DMS114 treated with DMSO at 0.1 percent for 48 hours (cell line): ENCODE results near the gene KHSRP.
"Not testable (repeated sequence)": the region's sequence is repeated elsewhere in the genome, so short reads cannot be mapped to it uniquely, and the experiment has no call there.

ENCODE experiments used
- DNase-seq: peaks from one replicate; lab custom pipeline; 2025; ENCODE audit not compliant: unreplicated experiment; lab: John Stamatoyannopoulos, UW

KHSRP gene

DNA sequence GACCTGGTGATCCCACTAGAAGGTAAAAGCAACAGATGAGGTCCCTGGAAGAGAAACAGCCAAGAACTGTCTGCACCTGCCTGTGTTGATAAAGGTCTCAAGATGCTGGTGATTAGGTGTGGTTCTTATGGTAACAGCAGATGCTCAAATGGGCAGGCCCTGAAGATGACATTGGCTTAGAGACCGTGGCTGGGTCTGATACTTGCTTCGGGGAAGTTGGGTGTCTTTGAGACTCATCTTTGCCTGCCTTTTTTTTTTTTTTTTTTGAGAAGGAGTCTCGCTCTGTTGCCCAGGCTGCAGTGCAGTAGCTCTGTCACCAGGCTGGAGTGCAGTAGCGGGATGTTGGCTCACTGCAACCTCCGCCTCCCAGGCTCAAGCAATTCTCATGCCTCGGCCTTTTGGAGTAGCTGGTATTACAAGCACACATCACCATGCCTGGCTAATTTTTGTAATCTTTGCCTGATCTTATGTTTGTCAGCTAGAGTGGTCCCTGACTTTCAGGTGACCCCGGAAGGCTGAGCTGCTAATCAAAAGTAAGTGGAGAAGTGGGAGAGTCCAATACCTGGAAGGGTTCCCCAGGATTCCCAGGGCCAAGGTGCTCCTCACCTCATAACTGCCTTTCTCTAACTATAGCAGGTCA lies 27.1 kb upstream of the KHSRP start:
- no peak for DNase-seq

DNA sequence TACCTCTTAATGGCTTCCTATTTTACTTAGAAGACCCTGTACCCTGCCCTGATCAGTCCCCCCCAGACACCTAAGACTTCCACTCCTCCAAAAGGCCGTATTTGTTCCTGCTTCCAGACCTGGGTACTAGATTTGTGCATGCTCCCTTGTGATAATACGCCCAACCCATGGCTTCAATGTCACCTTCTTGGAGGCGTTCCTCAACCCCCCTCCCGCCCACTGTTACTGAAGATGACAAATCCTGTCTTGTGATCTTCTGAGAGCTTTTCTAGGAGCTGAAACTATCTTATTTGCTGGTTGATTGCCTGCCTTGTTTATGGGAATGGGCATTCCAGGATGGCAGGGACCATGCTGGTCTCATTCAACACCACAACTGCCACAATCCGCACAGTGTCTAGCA lies 25.6 kb upstream of the KHSRP start:
- DNase-seq = no peak

DNA sequence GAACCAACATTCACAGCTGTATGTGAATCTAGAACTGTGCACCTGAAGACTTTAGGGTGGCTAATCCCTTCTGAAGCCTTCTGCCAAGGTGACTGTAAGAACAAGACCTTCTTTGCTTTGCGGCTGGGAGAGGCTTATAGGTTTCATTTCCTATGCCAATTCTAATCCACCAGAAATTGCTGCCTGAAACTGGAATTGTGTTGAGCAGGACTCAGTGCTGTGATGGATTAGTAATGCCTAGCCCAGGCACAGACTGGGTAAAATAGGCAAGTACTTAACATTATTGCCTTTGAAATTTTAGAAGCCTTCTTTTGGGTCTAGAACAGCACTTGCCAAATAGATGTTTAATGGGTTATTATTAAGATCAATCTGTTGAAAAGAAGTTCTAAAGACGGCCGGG lies 23.4 kb upstream of the KHSRP start:
- DNase-seq = no peak

DNA sequence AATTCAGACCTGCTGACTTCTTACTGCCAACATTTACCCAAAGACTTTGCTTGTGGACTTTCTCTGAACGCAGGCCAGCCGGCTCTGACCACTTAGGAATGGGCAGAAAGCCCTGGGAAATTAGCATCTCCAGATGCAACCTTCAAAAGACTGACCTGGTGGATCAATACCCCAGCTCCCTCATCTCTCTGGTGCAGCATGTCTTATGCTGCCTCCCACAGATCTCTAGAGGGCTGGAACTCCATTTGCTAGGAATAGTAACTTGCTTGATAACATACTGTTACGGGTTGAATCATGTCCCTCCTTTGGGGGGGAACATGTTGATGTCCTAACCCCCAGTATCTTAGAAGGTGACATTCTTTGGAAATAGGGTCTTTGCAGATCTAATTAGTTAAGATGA lies 21.8 kb upstream of the KHSRP start:
- DNase-seq = no peak

DNA sequence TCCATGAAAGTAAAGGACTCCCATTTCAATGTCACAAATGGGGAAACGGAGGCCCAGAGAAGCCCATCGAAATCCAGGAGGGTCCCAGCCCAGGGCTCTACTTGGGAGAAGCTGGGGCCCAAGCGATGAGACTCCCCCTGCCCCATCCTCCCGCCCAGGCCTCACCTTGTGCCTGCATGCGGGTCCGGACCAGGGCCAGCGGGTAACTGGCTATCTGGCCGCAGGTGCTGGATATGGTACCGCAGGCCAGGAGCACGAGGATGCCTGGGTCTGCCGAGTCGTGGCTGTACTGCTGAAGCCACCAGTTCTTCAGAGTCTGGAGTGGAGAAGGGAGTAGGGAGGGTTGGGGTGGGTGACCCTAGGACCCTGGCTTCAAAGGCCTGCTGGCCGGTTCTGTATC lies 19.4 kb upstream of the KHSRP start:
- DNase-seq = no peak

DNA sequence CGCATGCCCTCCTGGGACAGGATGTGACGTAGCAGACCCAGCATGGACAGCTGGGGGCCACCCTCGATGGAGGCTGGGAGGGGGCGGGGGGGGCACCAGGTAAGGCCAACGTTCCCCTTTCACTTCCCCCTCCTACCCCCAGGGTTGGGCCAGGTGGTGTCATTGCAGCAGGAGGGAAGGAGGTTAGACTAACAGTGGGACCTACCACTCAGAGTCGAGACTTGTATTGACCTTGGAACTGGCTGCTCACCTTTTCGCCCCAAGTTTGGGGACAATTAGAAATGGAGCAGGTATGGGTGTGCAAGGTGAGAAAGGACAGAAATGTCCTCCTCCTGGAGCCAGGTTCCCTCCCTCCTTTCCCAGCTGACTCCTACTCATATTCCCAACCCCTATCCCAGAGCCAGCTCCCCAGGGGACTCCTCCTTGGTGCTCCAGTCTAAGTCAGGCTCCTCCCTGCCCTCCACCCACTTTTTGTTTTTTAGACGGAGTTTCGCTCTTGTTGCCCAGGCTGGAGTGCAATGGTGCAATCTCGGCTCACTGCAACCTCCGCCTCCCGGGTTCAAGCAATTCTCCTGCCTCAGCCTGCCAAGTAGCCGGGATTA lies 17.6 kb upstream of the KHSRP start:
- no peak for DNase-seq

DNA sequence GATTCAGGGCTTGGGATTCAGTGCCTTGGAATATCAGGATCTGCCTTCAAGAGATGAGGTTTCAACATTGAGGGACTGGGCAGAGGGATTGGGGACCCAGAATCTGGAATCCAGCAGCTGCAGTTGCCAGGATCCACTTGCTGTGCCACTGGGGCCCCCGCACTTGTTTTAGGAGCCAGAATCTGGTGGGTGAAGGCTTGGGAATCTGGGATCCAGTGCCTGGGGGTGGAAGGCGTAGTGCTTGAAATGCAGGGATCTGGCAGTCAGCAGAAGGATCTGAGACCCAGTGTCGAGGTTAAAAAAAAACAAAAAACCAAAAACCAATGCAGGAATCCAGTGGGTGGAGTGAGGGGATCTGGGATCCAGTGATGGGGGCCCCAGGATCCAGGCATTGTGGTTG lies 16.3 kb upstream of the KHSRP start:
- DNase-seq = no peak

DNA sequence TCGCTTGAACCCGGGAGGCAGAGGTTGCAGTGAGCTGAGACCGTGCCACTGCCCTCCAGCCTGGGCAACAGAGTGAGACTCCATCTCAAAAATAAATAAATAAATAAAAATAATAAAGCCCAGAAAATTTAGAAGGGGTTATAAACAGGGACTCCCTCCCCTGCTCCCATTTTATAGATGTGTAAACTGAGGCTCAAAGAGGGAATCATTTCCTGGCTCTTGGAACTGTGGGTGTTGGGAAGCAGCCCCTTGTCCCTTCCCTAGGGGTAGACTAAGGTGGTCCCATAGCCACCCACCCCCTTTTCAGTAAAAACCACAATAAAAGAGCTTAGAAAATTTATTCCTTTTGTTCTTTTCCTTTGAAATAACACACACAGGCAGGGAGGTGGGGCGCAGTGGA lies 15.1 kb upstream of the KHSRP start:
- no peak for DNase-seq

DNA sequence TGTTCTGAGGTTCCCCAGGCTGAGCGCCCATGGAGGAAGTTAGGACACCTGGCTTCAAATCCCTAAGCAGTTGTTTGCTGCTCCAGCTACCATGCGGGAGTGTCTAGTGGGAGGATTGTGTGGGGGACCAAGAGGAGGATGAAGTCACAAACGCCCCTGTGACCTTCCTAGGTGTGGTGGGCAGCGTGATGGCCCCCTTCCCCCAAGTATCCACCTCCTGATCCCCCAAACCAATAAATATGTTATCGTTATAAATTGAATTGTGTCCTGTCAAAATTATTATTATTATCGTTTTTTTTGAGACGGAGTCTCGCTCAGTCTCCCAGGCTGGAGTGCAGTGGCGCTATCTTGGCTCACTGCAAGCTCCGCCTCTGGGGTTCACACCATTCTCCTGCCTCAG lies 9.1 kb upstream of the KHSRP start, which contains the start of gene SLC25A41:
Gene SLC25A41 (minus strand): TSS at position 101 of the 400 bp plus-strand sequence. CDS start 70 bp downstream, at position 31.
- no peak for DNase-seq

DNA sequence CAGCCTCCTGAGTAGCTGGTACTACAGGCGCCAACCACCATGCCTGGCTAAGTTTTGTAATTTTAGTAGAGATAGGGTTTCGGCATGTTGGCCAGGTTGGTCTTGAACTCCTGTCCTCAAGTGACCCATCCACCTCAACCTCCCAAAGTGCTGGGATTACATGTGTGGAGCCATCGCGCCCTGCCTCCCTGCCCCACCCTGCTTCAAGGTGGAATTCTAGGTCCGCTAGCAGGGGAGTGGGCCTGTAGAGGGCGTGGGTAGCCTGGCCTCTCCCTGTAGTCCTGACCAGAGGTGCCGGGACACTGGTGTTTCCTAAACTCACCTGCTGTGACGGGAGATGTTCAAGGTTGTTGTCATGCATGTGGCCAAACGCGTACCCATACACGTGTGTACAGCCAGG lies 8.6 kb upstream of the KHSRP start:
- DNase-seq = no peak

DNA sequence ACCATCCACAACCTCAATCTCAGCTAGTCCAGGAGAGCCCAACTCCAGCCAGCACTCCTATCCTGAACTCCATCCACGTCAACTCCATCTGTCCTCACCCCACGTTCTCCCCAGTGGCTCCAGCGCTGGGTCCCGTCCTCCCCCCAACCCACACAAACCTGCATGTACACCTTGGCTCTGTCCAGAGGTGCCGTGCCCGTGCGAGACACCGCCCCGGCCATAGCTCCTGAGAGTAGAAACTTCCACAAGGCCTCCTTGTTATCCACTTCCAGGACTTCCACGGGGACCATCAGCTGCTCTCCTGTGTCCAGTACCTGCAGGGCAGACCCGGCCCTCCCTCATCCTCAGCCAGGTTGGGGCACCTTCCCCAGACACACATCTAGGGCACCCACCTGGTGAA lies 7.3 kb upstream of the KHSRP start:
- no peak for DNase-seq

DNA sequence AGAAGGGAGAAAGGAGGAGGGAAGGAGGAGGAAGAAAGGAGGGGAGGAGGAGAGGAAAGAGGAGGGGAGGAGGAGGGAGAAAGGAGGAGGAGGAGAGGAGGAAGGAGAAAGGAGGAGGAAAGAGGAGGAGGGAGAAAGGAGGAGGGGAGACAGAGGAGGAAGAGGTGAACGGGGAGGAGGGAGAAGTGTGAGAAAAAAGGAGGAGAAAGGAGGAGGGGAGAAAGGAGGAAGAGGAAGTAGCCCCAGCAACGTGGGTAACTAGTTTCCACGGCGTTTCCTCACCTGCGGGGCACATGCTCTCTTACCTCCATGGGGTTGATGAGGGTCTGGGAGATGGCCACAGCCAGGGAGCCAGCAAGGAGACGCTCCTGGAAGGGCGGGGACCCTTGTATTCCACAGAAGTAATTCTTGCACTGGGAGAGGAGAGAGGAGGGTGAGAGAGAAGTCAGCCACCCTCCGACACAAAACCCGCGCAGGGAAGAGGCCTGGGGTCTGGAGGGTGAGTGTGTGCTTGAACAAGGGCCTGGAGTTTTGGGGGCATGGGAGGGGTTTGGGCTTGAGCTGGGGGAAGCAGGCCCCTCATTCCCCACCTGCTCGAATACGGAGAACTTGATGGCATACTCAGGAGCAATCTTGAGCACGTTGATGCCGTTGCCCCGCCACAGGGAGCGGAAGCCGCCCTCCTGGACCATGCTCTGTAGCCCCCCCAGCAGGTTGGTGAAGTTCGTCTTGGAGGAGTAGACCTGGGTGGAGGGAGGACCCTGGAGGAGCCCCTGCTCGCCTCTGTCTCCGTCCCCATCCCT lies 5.0 kb upstream of the KHSRP start:
- no peak for DNase-seq

DNA sequence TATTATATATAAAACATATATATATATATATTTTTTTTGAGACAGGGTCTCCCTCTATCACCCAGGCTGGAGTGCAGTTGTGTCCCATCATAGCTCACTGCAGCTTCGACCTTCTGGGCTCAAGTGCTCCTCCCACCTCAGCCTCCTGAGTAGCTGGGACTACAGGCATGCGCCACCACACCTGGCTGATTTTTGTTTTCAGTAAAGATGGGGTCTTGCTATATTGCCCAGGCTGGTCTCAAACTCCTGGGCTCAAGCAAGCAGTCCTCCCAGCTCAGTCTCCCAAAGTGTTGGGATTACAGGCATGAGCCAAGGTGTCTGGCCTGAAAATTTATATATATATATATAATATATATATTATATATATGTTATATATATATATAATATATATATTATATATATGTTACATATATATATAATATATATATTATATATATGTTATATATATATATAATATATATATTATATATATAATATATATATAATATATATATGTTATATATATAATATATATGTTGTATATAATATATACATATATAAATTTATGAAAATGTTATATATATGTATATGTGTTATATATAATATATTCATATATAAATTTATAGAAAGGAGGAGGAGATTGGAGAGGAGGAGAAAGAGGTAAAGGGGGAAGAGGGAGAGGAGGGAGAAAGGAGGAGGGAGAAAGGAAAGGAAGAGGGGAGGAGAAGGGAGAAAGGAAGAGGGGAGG lies 4.2 kb upstream of the KHSRP start:
- not testable (repeated sequence) for DNase-seq

DNA sequence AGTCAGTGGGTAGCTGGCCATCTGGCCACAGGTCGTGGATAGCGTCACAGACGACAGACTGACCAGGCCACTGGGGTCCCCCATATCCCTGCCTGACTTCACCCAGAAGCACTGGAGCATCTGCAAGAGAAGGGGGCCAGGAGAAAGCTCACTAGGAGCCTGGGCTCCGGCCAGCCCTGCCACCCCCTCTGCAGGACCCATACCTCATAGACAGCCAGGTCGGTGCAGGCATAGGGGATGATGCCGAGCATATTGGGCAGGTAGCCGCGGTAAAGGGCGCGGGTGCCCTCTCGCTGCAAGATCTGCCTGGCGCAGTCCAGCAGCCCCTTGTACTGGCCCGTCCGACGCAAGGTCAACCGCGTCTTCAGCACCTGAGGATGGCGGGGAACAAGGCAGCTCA lies 2.5 kb upstream of the KHSRP start:
- no peak for DNase-seq

DNA sequence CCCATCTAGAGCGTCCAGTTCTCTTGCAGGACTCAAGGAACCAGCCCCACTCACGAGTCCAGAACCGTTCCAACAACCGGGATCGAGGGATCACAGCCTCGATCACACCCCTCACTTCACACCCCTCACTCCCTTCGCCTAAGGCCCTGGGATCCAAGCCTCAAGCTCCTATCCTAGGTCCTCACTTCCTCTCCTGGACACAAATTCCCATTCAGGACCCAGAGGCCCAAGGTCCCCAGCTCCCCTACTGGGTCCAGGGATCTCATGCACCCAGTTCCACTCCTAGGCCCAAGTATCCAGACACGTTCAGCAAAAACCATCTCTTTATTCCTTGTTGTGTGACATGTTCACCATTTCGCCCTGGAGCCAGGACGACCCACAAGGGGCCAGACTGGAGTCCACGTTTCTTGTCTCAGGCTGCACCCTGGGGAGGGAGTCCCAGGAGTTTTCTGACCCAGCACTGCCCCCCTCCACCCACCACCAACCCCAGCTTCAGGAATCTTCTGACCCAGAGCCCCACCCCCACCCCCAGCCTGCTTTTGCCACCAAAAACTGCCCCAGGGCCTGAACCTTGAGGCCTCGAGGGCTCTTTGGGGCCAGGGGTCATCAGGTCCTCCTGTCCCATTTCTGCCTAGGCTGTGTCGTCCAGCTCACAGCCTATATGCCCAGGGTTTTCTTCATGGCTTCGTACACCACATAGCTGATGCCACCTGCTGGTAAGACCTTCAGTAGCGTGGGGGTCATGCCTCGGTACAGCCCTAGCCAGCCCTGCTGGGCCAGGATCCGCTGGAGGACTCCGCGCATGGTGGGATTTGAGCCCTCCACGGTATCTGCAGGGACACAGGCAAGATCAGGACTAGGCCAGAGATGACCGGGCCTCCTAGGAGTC lies 1.4 kb upstream of the KHSRP start:
- DNase-seq = no peak

DNA sequence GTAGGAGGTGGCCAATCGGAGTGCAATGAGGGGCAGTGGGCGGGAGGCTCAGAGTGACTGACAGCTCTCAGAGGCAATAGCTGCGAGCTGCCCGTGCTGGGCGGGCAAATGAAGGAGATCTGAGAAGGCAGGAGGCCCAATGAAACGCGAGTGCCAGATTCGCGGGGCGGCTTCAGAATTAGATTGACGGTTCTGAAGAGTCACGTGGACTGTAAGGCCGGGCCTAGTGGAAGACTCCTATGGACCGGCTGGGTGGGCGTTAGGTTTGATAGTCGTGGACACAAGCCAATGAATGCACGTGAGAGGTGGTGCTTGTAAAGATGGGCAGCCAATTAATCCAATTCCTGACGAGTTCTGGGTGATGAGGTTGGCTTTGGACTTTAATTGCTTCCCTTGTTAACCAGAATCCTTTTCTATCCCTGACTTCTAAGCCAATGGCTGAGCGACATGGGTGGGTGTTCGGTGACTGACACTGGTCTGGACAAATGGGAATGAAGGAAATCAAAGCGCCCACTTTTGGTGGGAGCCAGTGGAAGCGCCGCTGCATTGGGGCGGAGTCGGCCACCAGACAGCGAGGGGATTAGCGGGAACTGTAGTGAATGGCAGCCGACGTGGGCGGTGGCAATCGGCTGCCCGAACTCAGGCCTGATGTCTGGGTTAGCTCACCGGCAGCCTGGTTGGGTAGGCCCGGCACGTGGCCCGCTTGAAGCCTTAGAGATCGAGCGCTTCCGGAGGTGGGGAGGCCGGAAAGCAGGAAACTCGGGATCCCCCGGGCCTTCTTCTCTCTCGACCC lies 524 bp upstream of the KHSRP start:
- DNase-seq = peak; percentile 98

DNA sequence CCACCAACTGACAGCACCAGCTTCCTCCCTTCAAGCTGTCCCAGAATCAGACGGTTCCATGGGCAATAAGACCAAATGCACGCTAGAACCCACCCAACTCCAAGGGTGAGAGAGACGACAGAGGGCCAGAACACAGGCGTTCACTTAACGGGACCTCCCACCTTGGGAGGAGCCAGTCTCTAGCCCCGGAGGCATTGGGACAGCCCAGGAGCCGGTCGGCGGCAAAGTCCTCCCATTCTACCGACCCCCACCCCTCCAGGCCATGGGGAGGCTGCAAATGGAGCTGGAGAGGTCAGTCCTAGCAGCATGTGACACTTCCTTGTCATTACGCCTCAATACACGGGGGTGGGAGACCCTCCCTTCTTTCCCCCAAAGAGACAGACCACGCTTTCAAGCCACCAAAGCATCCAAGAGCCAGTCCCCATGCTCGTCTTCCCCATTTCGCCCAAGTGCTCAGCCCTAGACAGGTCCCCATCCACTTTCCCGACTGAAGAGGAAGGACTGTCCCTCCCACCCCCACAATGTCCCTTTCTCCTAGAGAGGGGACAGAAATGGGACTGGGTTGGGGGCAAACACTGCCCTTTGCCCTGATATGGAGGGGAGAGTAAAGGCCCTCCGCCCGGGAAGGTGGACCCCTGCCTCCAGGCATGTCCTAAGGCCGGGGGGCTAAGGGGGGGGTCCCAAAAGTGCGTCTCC lies 964 bp downstream of the KHSRP start:
- no peak for DNase-seq

DNA sequence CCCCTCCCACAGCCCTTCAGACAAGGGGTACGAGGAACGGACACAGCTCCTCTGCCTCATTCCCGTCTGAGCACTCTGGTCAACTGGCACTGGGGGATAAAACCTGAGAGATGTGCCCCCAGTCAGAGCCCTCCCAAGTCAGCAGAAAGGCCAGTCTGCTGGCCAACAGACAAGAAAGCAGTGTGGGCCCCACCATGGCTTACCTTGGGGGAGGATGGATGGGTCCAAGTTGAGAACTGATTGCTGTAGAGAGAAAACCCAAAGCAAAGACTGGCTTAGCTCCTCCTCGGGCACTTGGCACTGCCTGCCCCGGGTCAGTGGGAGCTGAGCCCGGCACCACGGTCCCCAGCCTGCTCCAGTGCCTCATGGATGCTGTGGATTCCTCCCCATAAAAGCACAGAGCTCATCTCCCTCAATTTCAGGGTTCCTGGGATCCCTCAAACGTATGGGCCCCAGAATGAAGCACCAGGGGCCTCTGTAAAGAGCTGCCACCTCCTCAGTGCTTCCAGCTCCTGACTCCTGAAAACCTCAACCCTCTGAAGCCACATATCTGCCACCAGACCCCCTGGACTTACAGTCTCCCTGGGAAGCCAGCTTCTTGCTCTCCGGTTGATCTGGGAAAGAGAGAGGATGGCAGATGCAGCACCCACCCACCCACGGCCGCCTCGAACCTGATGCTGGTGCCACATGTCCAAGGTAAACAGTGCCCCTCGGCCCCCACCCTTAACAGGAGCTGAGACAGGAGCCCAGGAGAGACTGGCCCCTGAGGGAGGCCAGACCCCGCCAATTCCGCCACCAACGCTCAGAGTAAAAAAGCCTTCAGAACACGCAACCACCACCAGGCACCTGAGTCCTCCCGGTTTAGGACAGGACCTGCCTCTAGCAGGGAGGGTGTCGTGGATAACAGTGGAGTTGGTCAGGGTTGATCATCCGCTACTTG lies 3.3 kb downstream of the KHSRP start:
- DNase-seq = no peak
